NCI-H2196 treated with DMSO at 0.1 percent for 48 hours (cell line): Measurements from ENCODE around the gene PLEKHA1.

Source experiments
- DNase-seq: peaks from one replicate; lab custom pipeline; 2025; ENCODE audit not compliant: unreplicated experiment; lab: John Stamatoyannopoulos, UW

PLEKHA1 gene

DNA sequence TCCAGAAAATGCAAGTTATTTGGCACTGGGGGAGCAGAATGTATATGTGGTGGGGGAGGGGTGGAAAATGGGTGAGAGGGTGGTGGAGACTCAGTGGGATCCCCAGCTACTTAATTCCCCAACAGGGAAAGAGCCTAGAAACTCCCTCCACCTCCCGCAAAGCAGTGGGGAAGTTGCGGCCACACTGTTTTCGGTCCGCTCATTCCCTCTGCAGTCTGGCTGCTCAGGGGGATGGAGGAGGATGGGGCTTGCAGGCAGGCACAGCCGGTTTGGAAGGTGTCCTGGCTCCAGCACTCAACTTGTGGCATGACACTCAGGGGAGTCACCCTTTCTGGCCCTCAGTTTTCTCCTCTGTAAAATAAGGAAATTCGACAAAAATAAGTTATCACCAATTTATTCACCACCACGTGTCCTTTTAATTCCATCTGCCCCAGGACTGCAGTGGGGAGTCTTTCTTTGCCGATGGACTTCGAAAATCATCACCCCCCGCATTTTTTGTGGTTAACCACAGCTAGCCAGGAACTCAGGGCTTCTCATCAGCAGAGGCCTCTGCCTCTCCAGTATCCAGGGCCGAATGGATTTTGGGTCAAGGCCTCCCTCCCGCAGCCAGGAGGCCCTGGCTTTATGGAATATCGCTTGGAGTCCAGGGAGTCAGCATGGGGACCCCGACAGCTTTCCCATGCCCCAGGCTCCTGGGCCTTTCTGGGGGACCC is 85.2 kb downstream of the PLEKHA1 start:
- no peak for DNase-seq

DNA sequence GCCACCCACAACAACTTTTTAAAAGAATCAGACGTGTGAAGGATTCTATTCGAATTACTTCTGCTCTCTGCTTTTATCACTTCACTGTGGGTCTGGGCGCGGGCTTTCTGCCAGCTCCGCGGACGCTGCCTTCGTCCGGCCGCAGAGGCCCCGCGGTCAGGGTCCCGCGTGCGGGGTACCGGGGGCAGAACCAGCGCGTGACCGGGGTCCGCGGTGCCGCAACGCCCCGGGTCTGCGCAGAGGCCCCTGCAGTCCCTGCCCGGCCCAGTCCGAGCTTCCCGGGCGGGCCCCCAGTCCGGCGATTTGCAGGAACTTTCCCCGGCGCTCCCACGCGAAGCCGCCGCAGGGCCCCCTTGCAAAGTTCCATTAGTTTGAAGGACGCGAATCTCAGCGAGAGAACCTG is 86.4 kb downstream of the PLEKHA1 start:
- no peak for DNase-seq

DNA sequence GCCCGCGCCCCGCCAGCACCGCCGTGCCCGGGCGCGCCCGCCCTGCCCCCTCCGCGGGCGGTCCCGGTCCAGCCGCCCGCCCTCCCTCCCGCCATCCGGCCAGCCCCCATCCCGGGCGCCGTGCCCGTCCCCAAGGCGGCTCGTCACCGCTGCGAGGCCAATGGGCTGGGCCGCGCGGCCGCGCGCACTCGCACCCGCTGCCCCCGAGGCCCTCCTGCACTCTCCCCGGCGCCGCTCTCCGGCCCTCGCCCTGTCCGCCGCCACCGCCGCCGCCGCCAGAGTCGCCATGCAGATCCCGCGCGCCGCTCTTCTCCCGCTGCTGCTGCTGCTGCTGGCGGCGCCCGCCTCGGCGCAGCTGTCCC is 86.8 kb downstream of the PLEKHA1 start, which contains the start of gene HTRA1:
HTRA1 (plus strand) TSS at position 187 of the 362 bp plus-strand sequence; CDS start at position 287, 100 bp downstream.
- peak; percentile 29 for DNase-seq

DNA sequence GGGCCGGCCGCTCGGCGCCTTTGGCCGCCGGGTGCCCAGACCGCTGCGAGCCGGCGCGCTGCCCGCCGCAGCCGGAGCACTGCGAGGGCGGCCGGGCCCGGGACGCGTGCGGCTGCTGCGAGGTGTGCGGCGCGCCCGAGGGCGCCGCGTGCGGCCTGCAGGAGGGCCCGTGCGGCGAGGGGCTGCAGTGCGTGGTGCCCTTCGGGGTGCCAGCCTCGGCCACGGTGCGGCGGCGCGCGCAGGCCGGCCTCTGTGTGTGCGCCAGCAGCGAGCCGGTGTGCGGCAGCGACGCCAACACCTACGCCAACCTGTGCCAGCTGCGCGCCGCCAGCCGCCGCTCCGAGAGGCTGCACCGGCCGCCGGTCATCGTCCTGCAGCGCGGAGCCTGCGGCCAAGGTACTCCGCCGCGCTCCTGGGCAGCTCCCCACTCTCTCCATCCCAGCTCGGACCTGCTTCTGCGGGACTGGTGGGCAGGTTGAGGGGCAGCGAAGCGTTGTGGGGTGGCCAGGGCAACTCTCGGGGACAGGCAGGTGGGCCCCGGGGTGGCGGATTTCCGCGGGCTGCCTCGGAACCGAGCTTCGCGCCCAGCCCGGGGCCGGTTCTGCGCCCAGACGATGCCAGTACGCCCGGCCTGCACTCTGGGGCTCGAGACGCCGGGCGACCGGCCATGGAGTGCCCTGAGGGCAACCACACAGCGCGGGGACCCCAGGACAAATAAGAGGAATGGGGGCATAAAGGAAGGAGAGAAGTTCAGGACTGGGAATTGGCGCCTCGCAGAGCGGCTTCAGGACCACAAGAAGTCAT is 87.4 kb downstream of the PLEKHA1 start:
- DNase-seq = no peak

DNA sequence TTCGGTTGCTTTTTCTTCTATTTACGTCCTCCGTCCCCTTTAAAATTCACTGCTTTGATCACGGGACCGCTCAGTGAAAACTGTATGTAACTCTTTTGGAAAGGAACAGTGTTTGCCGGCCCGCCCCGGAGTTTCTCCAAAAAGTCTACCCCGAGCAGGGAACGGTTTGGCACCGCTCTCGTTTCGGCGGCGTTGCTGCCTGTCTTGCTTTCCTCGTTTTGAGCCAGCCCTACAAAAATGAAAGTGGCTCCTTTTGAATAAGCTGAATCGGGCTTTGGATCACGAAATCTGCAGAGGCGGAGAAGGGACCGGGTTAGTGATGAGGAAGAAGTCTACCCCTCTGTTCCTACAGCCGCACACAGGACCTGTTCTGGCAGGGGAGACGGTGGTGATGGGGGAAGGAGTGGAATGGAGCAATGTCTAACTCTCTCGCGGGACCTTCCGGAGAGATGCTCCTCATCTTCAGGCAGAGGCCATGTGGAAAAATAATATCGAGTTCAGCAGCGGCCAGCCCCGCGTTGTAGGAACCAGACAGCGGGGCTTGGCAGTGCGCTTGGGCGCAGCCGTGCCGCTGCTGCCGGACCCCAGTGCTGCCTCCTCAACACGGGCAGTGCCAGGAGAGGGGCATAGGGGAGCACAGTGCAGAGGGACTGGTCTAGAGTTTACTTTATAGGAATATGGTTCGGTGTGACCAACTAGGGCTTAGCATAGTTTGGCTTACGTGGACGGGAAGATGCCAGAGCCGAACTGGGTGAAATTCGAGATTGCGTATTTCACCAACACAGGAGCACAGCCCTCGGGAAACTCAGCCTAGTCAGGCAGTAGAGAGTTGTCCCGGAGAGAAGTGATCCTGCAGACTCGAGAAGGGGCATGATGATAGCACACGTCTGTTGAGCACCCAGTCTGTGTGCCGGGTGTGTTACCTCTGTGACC is 88.3 kb downstream of the PLEKHA1 start:
- DNase-seq = no peak

DNA sequence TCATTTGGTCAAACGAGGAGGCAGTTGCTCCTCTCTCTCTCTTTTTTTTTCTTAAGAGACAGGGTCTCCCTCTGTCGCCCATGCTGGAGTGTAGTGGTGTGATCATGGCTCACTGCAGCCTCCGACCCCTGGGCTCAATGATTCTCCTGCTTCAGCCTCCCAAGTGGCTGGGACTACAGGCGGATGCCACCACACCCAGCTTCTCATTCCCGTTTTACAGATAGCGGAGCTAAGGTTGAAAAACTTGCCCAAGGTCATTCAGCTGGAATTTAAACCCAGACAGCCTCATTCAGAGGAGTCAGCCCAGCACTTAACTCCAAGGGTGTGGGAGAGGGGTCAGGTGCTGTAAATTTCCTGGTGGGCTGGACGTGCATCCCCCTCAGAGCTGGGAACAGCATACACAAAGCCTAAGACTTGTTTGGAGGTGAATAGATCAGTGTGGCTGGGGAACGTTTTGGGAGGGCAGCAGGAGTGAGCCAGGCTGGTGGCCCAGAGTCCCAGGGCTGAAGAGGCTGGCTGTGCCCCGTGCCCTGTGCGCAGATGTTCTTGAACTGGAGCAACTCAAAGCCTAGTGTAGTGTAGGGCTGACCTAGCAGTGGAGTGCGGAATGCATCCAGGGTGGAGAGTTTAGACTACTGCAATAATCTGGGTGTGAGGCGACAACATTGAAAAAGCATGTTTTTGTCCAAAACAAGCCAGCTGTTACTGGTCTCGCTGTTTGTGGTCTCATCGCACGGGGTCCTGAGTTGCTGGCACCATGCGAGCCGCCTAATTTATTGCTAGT is 89.2 kb downstream of the PLEKHA1 start:
- no peak for DNase-seq

DNA sequence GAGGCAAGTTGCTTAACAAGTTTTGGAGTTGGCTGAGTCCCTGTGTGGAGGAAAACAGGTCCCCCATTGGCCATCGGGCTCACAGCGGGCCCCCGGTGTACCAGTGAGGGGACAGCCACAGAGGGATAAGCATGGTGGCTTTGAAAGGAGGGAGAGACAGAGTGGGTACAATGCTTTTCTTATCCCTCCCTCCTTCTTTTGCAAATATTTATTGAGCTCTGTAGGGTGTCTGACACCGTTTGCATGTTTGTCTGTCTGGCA is 89.7 kb downstream of the PLEKHA1 start:
- DNase-seq = no peak

DNA sequence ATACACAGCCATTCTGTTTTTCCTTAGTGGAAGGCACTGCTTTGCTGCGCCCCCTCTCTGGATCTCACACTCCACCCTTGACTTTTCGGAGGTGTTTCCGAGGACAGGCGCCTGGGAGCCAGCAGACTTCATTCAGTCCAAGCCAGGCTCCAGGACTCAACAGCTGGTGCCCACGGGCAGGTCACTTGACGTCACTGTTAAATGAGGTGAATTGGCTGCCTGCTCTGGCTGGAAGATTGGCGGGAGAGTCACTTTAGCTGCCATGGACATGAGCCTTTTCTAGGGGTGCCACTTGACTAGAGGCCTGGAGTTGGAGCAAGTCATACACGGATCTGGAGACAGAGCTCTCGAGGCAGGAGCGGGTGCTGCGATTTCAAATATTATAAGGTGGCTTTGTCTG is 90.1 kb downstream of the PLEKHA1 start:
- no peak for DNase-seq

DNA sequence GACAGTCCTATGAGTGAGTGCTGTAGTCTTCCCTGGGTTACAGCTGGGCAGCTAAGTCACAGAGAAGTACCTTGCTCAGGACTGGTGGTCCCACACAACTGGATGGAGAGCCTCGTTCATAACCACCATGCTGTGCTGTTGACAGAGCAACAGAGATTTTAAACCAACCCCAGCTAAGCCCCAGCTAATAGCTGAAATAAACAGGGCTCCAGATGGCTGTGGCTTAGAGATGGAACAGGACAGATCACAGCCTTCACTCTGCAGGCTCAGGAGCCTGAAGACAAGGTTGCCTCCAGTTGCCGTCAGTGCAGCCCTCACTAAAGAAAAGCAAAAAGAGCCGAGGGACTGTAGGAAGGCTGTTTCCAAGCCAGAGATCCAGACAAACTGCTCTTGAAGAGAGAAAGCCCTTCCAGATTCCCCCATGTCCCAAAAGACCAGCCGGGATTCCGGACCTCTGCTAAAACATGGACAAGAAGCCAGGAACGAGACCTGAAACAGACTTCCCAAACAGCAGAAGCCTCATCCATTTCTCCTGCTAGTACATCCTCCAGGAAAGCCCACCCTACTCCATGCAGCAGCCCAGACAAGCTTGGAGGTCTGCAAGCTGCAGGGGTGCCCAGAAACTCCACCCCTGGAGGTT is 91.0 kb downstream of the PLEKHA1 start:
- DNase-seq = no peak

DNA sequence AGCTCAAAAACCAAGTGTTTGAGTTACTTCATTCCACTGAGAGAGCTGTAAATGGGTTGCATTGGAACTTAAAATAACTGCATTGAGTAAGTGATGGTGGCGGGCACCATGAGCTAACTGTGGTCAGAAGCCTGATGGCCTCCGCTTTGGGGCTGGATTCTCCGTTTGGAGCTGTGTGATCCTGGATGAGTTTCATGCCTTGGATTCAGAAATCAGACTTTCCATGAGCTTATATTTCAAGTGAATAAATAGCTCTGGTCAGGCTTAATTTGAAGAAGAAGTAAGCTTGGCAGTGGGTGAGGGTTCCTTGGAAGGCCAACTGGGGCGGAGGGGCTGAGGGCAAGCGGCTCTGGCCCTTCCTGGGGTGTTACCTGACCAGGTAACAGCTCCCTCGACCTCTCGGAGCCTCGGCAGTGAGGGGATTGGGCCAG is 92.5 kb downstream of the PLEKHA1 start:
- DNase-seq = no peak

DNA sequence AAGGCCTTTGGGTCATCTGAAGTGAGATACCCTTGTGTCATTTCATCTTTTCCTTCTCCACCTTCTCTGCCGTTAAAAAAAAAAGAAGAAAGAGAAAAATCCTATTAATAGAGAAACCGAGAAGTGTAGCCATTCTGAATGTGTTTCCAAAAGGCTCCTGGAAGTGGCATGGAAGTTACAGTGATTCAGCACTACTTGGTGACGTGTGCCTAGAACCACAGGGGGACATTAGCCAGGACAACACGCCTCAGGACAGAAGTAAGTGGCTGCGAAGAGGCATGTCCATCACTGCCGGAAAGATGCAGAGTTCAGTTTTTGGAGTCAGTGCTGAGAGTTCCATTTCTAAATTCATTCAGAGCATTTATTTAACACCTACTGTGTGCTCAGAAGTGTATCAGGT is 93.2 kb downstream of the PLEKHA1 start:
- no peak for DNase-seq

DNA sequence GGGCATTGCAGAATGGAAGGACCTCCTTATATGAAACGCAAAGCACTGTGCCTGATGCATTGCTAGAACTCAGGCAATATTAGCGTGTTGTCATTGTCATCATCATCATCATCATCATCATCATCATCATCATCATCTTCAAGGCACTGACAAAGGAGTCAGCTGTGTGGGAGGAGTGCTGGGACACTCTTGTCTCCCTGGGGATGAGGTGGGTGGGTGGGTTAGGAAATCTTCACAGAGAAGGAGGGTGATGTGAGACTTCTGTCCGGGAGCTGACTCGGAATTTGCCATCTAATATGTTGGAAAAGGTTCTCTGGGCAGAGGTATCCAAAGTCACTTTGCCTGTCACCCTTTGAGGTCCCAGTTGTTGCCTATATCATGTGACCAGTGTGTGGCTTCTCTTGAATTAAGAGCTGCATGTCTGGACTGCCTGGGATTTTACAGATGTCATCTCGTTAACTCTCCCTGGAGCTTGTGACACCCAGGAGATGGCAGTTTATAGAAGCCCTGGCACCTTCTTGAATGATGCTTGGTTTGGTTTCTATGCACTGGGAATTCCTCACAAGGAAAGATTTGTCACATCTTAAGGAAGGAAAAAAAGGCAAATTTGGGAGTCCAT is 93.9 kb downstream of the PLEKHA1 start:
- DNase-seq = no peak

DNA sequence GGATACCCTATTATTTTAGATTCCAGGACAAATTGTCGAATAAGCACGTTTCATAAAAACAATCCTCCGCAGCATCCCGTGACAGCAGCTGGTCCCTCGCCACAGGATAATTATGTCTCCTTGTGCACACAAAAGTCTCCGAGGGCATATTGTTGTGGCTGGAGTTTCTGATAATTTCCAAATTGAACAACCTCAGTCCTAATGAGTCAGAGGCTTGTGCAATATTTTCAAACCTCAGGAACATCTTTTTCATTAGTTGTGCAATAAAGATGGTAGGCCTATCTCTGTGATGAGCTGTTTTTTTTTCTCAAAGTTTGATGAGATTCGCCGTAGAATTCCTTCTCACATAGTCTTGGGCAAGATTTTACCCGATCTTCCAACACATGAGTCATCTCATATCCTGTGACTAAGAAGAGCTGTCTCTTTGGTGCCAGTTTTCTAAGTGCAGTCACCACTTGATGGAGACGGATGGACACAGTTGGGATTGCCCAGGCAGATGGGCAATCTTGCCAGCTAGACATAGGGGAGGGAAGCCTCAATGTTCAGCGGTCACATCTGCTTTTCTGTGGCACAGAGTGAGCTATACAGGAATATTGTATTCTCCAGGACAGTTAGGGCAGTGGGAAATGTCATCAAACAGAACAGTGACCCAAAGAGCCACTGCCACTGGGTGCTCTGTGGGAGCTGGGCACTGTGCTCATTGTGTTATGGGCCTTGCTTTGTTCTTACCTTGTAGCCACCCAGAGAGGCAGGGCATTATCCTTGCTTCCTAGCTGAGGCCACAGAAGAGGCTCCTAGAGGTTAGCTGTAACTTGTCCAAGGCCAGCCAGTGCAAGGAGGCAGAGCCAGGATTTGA is 94.6 kb downstream of the PLEKHA1 start:
- DNase-seq = no peak

DNA sequence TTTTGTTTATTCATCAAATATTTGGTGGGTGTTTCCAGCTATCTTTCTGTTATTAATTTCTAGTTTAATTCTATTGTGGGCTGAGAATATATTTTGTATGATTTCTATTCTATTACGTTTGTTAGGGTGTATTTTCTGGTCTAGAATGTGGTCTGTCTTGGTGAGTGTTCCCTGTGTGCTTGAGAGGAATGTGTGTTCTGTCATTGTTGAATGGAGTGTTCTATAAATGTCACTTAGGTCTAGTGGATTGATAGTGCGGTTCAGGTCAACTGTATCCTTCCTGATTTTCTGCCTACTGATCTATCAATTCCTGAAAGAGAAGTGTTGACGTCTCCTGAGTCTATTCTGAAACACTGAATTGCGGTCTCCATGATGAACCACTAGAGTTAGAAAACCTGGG is 95.3 kb downstream of the PLEKHA1 start:
- DNase-seq = no peak

DNA sequence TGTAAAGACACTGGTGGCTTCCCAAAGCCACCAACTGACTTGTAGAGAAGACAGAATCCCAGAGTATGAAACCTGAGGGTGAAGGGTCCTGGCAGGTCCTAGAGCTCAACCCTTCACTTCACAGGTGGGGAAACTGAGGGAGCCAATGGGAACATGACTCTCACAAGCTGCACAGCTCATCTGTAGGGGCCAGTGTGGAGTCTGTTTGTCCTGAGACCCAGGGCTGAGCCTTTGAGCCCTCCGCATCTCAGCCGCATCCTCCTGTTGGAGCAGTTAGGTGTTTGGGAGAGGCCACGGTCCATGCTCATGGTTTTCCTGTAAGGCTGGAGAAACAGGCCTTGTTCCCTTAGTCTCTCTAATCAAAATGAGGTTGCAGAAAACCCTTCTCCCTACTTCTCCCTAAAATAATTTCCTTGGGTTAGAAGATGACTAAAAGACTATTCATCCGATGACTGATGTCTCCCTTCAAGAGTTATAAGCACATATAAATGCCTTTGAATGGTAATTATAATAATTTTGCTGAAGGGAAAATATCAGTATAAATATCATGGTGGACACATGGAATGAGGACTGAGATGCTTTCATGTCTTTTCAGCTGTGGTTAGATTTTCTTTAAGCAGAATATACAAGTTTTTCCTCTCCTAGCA is 97.1 kb downstream of the PLEKHA1 start:
- no peak for DNase-seq

DNA sequence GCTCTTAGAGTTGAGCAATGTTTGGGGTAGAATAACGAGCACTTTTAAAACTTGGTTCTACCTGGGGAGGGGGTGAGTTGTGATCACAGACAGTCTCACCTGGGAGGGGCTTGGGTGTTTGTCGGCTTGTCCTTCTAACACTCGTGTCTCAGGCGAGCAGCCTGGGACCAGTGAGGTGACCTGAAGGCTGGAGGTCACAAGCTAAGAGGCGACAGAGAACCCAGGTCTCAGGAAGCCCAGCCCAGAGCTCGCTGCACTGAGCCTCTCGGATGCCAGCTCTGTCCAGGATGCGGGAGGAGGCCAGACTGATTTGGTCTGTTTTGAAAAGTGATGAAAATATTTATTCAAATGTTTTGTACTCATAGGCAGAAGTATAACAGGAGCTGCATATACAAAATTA is 98.6 kb downstream of the PLEKHA1 start:
- no peak for DNase-seq

DNA sequence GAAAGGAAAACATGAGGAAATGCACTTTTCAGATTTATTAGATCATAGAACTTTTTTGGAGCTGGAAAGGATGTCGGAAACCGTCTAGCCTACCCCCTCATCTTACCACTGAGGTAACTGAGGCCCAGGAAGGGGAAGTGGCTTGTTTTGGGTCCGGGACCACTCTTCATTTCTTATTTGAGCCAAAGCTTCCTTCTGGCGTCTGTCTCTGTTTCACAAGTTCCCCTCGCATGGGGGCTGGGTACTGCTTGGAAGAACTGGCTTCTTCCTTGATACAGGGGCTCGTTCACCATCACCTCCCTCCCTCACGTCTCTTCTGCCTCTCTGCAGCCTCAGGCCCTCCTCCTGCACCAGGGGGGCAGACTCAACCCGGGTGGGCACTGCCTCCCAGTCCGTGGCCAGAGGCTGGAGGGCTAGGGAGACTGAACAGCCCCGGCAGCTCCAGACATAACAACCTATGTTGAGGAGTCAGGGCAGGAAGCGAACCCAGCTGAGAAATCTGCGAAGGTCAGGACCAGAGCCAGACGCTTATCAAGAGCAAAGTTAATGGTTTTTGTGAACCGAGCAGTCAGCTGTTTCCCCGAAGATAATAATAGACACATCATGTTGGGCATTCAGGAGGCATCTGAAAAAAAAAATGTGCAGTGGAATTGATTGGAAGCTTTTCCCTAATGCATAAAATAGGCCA is 99.8 kb downstream of the PLEKHA1 start:
- no peak for DNase-seq

DNA sequence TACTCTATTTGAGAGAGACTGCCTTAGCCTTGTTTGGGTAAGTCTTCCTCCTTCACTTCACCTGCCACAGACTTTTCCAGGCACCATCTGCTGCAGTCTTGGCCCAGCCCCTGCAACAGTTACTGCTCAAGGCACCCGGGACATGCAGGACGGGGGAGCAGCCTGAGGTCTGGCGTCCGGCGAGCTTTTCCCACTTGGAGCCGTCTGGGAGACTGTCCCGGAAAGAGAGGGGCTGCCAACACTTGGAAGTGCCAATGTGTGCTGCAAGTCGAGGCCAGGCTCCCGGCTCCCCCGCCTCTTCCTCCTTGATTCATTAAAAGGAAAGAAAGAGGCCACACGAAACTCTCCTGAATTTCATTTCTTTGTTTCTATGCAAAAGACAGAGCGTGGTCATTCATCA is 100.6 kb downstream of the PLEKHA1 start:
- no peak for DNase-seq
